Lower lobe of right lung (tissue), 2 donors: Measurements from ENCODE around the gene ESRRG. TPM values are rescaled to one million over a fixed set of nuclear protein-coding genes. Genes with fewer than 3 reads are reported as not detected.

Source experiments
- ATAC-seq, 2 donors: fragments of 200-7000 bp; cut with Tn5 transposase; one replicate each; pipeline ENCODE4 v1.9.1; 2020 to 2022; ENCODE audit warnings: mild to moderate bottlenecking in 2 of 2, moderate library complexity in 2 of 2
- DNase-seq: peaks from one replicate; pipeline ENCODE4 v3.0.0-alpha.2; 2020
- H3K27ac ChIP-seq: fragments of 200-600 bp; one replicate; pipeline ENCODE4 v1.8.0; 2022
- H3K27me3 ChIP-seq: fragments of 200-600 bp; one replicate; pipeline ENCODE4 v1.8.0; 2022; ENCODE audit warnings: low read depth
- H3K36me3 ChIP-seq: fragments of 200-600 bp; one replicate; pipeline ENCODE4 v1.8.0; 2022; ENCODE audit warnings: mild to moderate bottlenecking
- H3K4me1 ChIP-seq: fragments of 200-600 bp; one replicate; pipeline ENCODE4 v1.8.0; 2022
- H3K4me3 ChIP-seq: fragments of 200-600 bp; one replicate; pipeline ENCODE4 v1.8.0; 2022; ENCODE audit warnings: mild to moderate bottlenecking
- H3K9me3 ChIP-seq: fragments of 200-600 bp; one replicate; pipeline ENCODE4 v1.8.0; 2022
- intact Hi-C: fragments of 100-400 bp; cut with DNase I; formaldehyde crosslinking; loops from one replicate; pipeline ENCODE4 v1.11.0; 2022
- total RNA-seq: library from RNA; stranded (reverse); fragmentation: NEBNext Ultra II Directional; extraction: Animal tissue kit (Norgen Biotek cat#: 25700); gene quantifications from one replicate; pipeline ENCODE4 v1.2.1, GENCODE V29; 2021
- TF ChIP-seq, protein P1 (sequence below): fragments of 200-600 bp; IDR thresholded peaks from one replicate; pipeline ENCODE4 v1.8.0; 2022; ENCODE audit warnings: antibody characterized with exemption, mild to moderate bottlenecking
- donor health status: DM: no; HTN: yes; CAD: no; lungs with severe emphysema.

ESRRG gene
- total RNA-seq, 1 donor from 2014 or later: 1.9 TPM

DNA sequence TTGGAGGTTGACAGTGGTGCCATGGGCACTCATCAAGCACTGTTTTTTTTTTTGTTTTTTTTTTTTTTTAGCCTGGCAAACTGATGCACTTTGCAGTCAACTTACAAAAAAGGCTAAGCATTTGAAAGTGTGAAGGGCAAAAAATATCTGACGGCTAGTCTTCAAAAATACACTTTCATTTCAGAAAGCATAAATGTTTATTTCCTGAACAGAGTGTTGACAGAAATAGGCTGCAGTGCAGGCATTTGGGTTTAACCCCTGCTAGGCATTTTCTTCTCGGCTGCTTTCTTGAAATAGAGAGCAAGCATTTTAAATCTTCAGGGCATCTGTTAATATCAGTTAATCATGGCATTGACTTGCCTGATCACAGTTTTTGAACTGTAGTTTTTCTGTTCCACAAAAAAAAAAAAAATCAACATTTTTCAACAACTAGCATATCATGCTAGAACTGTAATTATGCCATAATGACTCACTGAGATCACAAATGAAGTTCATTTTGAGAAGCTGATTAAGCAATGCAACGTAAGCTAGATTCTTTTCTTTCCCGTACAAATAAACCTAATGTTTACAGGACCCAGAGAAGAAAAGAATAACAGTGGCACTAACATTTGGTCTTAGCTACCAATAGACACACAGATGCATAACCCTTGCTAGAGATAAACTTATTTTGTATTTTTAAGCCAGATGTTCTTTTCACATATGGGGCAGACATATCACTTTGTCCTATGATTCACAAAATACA, 199.6 kb downstream of the ESRRG start:
- no peak for DNase-seq
- Histone ChIP-seq H3K4me3 (no peak overlapping the region), H3K27ac (no peak overlapping the region), H3K36me3 (no peaks in the 10 kb centered on the region), H3K4me1 (no peaks in the 10 kb centered on the region), H3K27me3 (no peaks in the 10 kb centered on the region), H3K9me3 (no peaks in the 10 kb centered on the region)
- TF ChIP-seq, protein P1, sequence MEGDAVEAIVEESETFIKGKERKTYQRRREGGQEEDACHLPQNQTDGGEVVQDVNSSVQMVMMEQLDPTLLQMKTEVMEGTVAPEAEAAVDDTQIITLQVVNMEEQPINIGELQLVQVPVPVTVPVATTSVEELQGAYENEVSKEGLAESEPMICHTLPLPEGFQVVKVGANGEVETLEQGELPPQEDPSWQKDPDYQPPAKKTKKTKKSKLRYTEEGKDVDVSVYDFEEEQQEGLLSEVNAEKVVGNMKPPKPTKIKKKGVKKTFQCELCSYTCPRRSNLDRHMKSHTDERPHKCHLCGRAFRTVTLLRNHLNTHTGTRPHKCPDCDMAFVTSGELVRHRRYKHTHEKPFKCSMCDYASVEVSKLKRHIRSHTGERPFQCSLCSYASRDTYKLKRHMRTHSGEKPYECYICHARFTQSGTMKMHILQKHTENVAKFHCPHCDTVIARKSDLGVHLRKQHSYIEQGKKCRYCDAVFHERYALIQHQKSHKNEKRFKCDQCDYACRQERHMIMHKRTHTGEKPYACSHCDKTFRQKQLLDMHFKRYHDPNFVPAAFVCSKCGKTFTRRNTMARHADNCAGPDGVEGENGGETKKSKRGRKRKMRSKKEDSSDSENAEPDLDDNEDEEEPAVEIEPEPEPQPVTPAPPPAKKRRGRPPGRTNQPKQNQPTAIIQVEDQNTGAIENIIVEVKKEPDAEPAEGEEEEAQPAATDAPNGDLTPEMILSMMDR: no peak
- intact Hi-C loops: no loop called here
- no peak for ATAC-seq

DNA sequence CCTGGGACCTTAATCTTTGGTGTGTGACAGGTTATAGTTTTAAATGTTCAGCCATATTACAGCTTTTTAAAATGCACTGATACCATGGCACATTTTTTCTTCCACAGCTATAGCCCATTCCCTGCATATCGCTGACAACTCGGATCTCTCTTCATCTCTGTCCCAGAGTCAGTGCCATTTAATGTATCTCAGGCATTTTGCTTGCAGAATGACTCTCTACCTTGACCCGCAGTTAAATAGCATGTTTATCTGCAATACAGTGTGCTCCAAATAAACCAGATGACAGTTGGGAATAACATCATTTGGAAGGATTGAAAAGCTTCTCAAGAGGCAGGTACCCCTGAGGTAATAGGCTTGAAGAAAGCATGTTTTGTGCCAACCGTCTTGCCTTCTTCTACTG, 200.2 kb downstream of the ESRRG start:
- ATAC-seq (no peak), DNase-seq (no peak)
- no peak overlapping the region for H3K4me3 ChIP-seq
- no peaks in the 10 kb centered on the region for H3K4me1 ChIP-seq
- H3K36me3 ChIP-seq: no peaks in the 10 kb centered on the region
- no peaks in the 10 kb centered on the region for H3K9me3 ChIP-seq
- intact Hi-C loops: no loop called here
- no peaks in the 10 kb centered on the region for H3K27me3 ChIP-seq
- no peak overlapping the region for H3K27ac ChIP-seq
- TF ChIP-seq, protein P1: no peak

DNA sequence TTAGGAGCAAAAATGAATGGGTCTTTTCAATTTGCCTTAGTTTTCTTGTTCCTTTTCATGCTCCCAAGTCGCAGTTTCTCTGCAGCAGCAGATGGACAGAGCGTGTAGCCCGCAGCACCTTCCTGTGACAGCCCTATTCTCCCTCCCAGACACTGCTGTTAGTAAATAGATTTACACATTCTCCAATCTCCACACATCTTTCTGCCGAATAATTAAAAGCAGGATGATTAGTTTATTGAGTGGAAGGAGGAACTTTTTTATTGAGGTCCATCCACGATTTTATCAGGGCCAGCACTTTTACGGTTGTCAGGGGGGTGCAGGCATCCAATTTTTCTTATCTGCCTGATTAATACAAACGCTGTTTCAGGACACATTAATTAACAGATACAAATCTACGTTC, 201.8 kb downstream of the ESRRG start:
- Histone ChIP-seq H3K27ac (no peak overlapping the region), H3K4me1 (no peaks in the 10 kb centered on the region), H3K27me3 (no peaks in the 10 kb centered on the region), H3K9me3 (no peaks in the 10 kb centered on the region), H3K4me3 (no peak overlapping the region), H3K36me3 (no peaks in the 10 kb centered on the region)
- TF ChIP-seq, protein P1: no peak
- intact Hi-C loops: no loop called here
- no peak for DNase-seq
- ATAC-seq: no peak

- TF ChIP-seq, protein P1: no peak
- Histone ChIP-seq H3K36me3 (no peaks in the 10 kb centered on the region), H3K4me3 (no peak overlapping the region), H3K9me3 (no peaks in the 10 kb centered on the region), H3K27me3 (no peaks in the 10 kb centered on the region), H3K27ac (no peak overlapping the region), H3K4me1 (no peaks in the 10 kb centered on the region)
- no peak for DNase-seq
- no peak for ATAC-seq
- intact Hi-C loops: no loop called here
Measured at GRCh38 chr1:216518844-216519627, 204.2 kb downstream of the ESRRG start.

DNA sequence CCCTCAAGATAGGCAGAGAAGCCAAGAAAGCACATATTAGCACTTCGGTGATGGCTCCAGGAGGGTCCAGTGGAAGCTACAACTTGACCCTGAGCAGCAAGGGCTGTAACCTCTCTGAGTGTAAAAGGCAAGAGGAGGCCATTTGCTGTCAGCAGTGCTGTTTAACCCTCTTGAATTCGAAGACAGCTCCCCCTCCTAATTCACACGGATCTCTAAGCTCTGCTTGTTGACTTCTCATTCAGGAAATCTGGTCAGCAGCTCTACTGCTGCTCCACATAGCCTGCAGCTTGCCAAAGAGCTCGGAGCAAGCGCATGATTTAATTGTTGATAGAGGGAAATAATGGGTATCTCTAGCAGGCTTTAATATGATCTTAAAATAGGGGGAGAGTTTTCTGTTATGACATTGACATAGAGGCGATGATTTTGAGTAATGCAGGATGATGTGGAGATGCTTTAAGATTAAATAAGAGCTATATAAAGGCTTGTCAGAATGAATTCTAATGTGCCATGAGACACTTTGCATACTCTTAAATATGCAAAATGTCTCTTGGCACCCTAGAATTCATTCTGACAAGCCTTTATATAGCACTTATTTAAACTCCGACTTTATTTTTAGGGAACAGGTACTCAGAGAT, 220.6 kb downstream of the ESRRG start:
- no peak for ATAC-seq
- Histone ChIP-seq H3K4me3 (no peak overlapping the region), H3K9me3 (no peaks in the 10 kb centered on the region), H3K36me3 (no peaks in the 10 kb centered on the region), H3K27ac (no peak overlapping the region), H3K4me1 (no peaks in the 10 kb centered on the region), H3K27me3 (no peaks in the 10 kb centered on the region)
- intact Hi-C loops: no loop called here
- DNase-seq: no peak
- TF ChIP-seq, protein P1: no peak
